ENCODE measurements around the gene CLSTN1. TPM values are rescaled to one million over a fixed set of nuclear protein-coding genes. Genes with fewer than 3 reads are reported as not detected.
"Not testable (repeated sequence)": the region's sequence is repeated elsewhere in the genome, so short reads cannot be mapped to it uniquely, and the experiment has no call there.

The CLSTN1 gene
- total RNA-seq, 1 donor from 2014 or later = 179 TPM

- H3K27me3 Mint-ChIP-seq (ENCODE audit: unreplicated experiment) = no peaks in the 10 kb centered on the region
- no peak for DNase-seq (ENCODE audit: extremely low spot score, unreplicated experiment)
- peaks cover 2% of the 10 kb centered on the region for H3K36me3 Mint-ChIP-seq (ENCODE audit: unreplicated experiment)
- TF ChIP-seq CTCF (IDR thresholded peaks at IDR 0.05) = no peak
- peaks cover 16% of the 10 kb centered on the region for H3K4me1 Mint-ChIP-seq (ENCODE audit: unreplicated experiment)
- no peaks in the 10 kb centered on the region for H3K9me3 Mint-ChIP-seq (ENCODE audit: unreplicated experiment)
- peak overlapping the region; percentile 5 for H3K27ac Mint-ChIP-seq (ENCODE audit: unreplicated experiment)
- H3K4me3 Mint-ChIP-seq (ENCODE audit: unreplicated experiment) = no peak overlapping the region
Observed at GRCh38 chr1:9717193-9718005, 106.4 kb downstream of the CLSTN1 start.

GRCh38 chr1:9716404-9717192 lies 107.2 kb downstream of the CLSTN1 start:
- Mint-ChIP-seq H3K9me3 (ENCODE audit: unreplicated experiment) (no peaks in the 10 kb centered on the region), H3K27me3 (ENCODE audit: unreplicated experiment) (no peaks in the 10 kb centered on the region), H3K36me3 (ENCODE audit: unreplicated experiment) (no peaks in the 10 kb centered on the region), H3K4me1 (ENCODE audit: unreplicated experiment) (peaks cover 16% of the 10 kb centered on the region), H3K4me3 (ENCODE audit: unreplicated experiment) (no peak overlapping the region), H3K27ac (ENCODE audit: unreplicated experiment) (no peak overlapping the region)
- TF ChIP-seq CTCF (IDR thresholded peaks at IDR 0.05) = no peak
- DNase-seq (ENCODE audit: extremely low spot score, unreplicated experiment) = no peak

- Mint-ChIP-seq H3K27me3 (ENCODE audit: unreplicated experiment) (no peaks in the 10 kb centered on the region), H3K27ac (ENCODE audit: unreplicated experiment) (no peak overlapping the region), H3K36me3 (ENCODE audit: unreplicated experiment) (no peaks in the 10 kb centered on the region), H3K9me3 (ENCODE audit: unreplicated experiment) (no peaks in the 10 kb centered on the region), H3K4me1 (ENCODE audit: unreplicated experiment) (peaks cover 16% of the 10 kb centered on the region), H3K4me3 (ENCODE audit: unreplicated experiment) (no peak overlapping the region)
- no peak for DNase-seq (ENCODE audit: extremely low spot score, unreplicated experiment)
- TF ChIP-seq CTCF (IDR thresholded peaks at IDR 0.05) = no peak
Observed at GRCh38 chr1:9715536-9716226, 108.1 kb downstream of the CLSTN1 start.

- Mint-ChIP-seq H3K27ac (ENCODE audit: unreplicated experiment) (no peak overlapping the region), H3K4me3 (ENCODE audit: unreplicated experiment) (no peak overlapping the region), H3K36me3 (ENCODE audit: unreplicated experiment) (peaks cover 6% of the 10 kb centered on the region), H3K9me3 (ENCODE audit: unreplicated experiment) (no peaks in the 10 kb centered on the region), H3K4me1 (ENCODE audit: unreplicated experiment) (peaks cover 12% of the 10 kb centered on the region), H3K27me3 (ENCODE audit: unreplicated experiment) (no peaks in the 10 kb centered on the region)
- no peak for DNase-seq (ENCODE audit: extremely low spot score, unreplicated experiment)
- no peak for TF ChIP-seq CTCF (IDR thresholded peaks at IDR 0.05)
Observed at GRCh38 chr1:9714257-9714718, 109.5 kb downstream of the CLSTN1 start.

- H3K9me3 Mint-ChIP-seq (ENCODE audit: unreplicated experiment); H3K36me3 Mint-ChIP-seq (ENCODE audit: unreplicated experiment); H3K4me3 Mint-ChIP-seq (ENCODE audit: unreplicated experiment); H3K27me3 Mint-ChIP-seq (ENCODE audit: unreplicated experiment); H3K4me1 Mint-ChIP-seq (ENCODE audit: unreplicated experiment); H3K27ac Mint-ChIP-seq (ENCODE audit: unreplicated experiment); DNase-seq (ENCODE audit: extremely low spot score, unreplicated experiment): not testable (repeated sequence)
Observed at GRCh38 chr1:9712767-9713166, 111.0 kb downstream of the CLSTN1 start.

All from osteocyte (in vitro differentiated cells).